Muscle of back (tissue), 13 donors: ENCODE data around the gene SCGB1C1. TPM values are rescaled to one million over a fixed set of nuclear protein-coding genes. Genes with fewer than 3 reads are reported as not detected.
A peak's percentile ranks its signal among the peaks of the same experiment; 100 is the strongest.
"Not testable (repeated sequence)": the region's sequence is repeated elsewhere in the genome, so short reads cannot be mapped to it uniquely, and the experiment has no call there.

ENCODE experiments used
- DNase-seq, 3 donors: peaks; one replicate each; pipeline versions ENCODE4 v3.0.0 to v3.0.0-alpha.2; 2013
- long read RNA-seq, 9 donors: transcript quantifications; one replicate each; lab custom pipeline, GENCODE V29; 2026
- polyA plus RNA-seq, 10 donors: library from polyadenylated mRNA; unstranded; fragments of 120-200 nt; gene quantifications; one replicate each; pipeline ENCODE4 v1.2.1, GENCODE V29; 2013; ENCODE audit not compliant: insufficient read length in 10 of 10

Gene SCGB1C1
- polyA plus RNA-seq: under 1 TPM in 1 of 10 donors, not detected in 9; 0.76 TPM
- long read RNA-seq, donor 1: 0 reads
- long read RNA-seq, donor 2: 0 reads
- long read RNA-seq, donor 3: 0 reads
- long read RNA-seq, donor 4: 0 reads
- long read RNA-seq, donor 5: 0 reads
- long read RNA-seq, donor 6, partial matches to known transcripts: 0 of 1 reads
- long read RNA-seq, donor 6, other reads (novel, unspliced or antisense): 0 of 1 reads
- long read RNA-seq, donor 7: 0 reads
- long read RNA-seq, donor 8: 0 reads
- long read RNA-seq, donor 9: 0 reads

GRCh38 chr11:192674-193128 is at the start of gene SCGB1C1:
Gene SCGB1C1 (plus strand): TSS chr11:193078. CDS start chr11:193100, 22 bp downstream.
- DNase-seq: not testable (repeated sequence)

- DNase-seq: not testable (repeated sequence)
Measured at GRCh38 chr11:180242-180641, 12.6 kb upstream of the SCGB1C1 start.

- not testable (repeated sequence) for DNase-seq
Measured at GRCh38 chr11:189200-189783, 3.6 kb upstream of the SCGB1C1 start.

GRCh38 chr11:189843-190311 is 3.0 kb upstream of the SCGB1C1 start:
- DNase-seq: not testable (repeated sequence)

- DNase-seq: not testable (repeated sequence)
Measured at GRCh38 chr11:190546-190945, 2.3 kb upstream of the SCGB1C1 start.

GRCh38 chr11:191490-192478 is 1.1 kb upstream of the SCGB1C1 start:
- DNase-seq: peak in 1 of 3 donors; percentile 42

- not testable (repeated sequence) for DNase-seq
Measured at GRCh38 chr11:193481-193880, 603 bp downstream of the SCGB1C1 start.

GRCh38 chr11:196786-197731 is 4.2 kb downstream of the SCGB1C1 start:
- peak in 1 of 3 donors; percentile 10 for DNase-seq

- peak in 1 of 3 donors; percentile 4 for DNase-seq
Measured at GRCh38 chr11:197741-198235, 4.9 kb downstream of the SCGB1C1 start.

- peak in 1 of 3 donors; percentile 2 for DNase-seq
Measured at GRCh38 chr11:198236-198806, 5.4 kb downstream of the SCGB1C1 start.

GRCh38 chr11:199004-199581 is 6.2 kb downstream of the SCGB1C1 start:
- DNase-seq: peak in 1 of 3 donors; percentile 7

GRCh38 chr11:199782-200181 is 6.9 kb downstream of the SCGB1C1 start:
- DNase-seq: peak in 1 of 3 donors; percentile 6

- DNase-seq: peak in 1 of 3 donors; percentile 3
Measured at GRCh38 chr11:200224-201003, 7.5 kb downstream of the SCGB1C1 start.

- DNase-seq: no peak
Measured at GRCh38 chr11:201966-202365, 9.1 kb downstream of the SCGB1C1 start.

GRCh38 chr11:202490-202889 is 9.6 kb downstream of the SCGB1C1 start:
- no peak for DNase-seq

- no peak for DNase-seq
Measured at GRCh38 chr11:203056-203944, 10.4 kb downstream of the SCGB1C1 start.

GRCh38 chr11:203945-204586 is 11.2 kb downstream of the SCGB1C1 start:
- no peak for DNase-seq
